Parathyroid adenoma (tissue), 2 donors: ENCODE data around the gene BAD.

Experiments
- H2AFZ ChIP-seq: fragments of 300-600 bp; sonication (generic); one replicate; pipeline ENCODE4 v1.7.0; 2017; ENCODE audit warnings: antibody characterized with exemption, mild to moderate bottlenecking
- H3K27ac ChIP-seq: fragments of 300-600 bp; sonication (generic); one replicate; pipeline ENCODE4 v1.7.0; 2017
- H3K27me3 ChIP-seq: fragments of 300-600 bp; sonication (generic); one replicate; pipeline ENCODE4 v1.7.0; 2017; ENCODE audit warnings: low read length; ENCODE audit not compliant: control insufficient read depth, insufficient read depth
- H3K36me3 ChIP-seq: fragments of 300-600 bp; sonication (generic); one replicate; pipeline ENCODE4 v1.7.0; 2017; ENCODE audit warnings: low read length; ENCODE audit not compliant: control insufficient read depth, insufficient read depth
- H3K4me1 ChIP-seq: fragments of 300-600 bp; sonication (generic); one replicate; pipeline ENCODE4 v1.7.0; 2017; ENCODE audit warnings: control low read depth
- H3K4me2 ChIP-seq: fragments of 300-600 bp; sonication (generic); one replicate; pipeline ENCODE4 v1.7.0; 2017; ENCODE audit warnings: low read length
- H3K4me3 ChIP-seq: fragments of 300-600 bp; sonication (generic); one replicate; pipeline ENCODE4 v1.7.0; 2017; ENCODE audit warnings: low read depth, low read length
- H3K79me2 ChIP-seq: fragments of 300-600 bp; sonication (generic); one replicate; pipeline ENCODE4 v1.7.0; 2017; ENCODE audit warnings: control low read depth
- H3K9ac ChIP-seq: fragments of 300-600 bp; sonication (generic); one replicate; pipeline ENCODE4 v1.7.0; 2017; ENCODE audit warnings: mild to moderate bottlenecking
- H3K9me3 ChIP-seq: fragments of 300-600 bp; sonication (generic); one replicate; pipeline ENCODE4 v1.7.0; 2017; ENCODE audit warnings: low read length; ENCODE audit not compliant: control insufficient read depth
- TF ChIP-seq, protein P1 (sequence below): fragments of 300-600 bp; sonication (generic); IDR thresholded peaks from one replicate; pipeline ENCODE4 v1.7.0; 2017; ENCODE audit warnings: antibody characterized with exemption, mild to moderate bottlenecking
- donor health status: primary hyperparathyroidism.

The BAD gene

DNA sequence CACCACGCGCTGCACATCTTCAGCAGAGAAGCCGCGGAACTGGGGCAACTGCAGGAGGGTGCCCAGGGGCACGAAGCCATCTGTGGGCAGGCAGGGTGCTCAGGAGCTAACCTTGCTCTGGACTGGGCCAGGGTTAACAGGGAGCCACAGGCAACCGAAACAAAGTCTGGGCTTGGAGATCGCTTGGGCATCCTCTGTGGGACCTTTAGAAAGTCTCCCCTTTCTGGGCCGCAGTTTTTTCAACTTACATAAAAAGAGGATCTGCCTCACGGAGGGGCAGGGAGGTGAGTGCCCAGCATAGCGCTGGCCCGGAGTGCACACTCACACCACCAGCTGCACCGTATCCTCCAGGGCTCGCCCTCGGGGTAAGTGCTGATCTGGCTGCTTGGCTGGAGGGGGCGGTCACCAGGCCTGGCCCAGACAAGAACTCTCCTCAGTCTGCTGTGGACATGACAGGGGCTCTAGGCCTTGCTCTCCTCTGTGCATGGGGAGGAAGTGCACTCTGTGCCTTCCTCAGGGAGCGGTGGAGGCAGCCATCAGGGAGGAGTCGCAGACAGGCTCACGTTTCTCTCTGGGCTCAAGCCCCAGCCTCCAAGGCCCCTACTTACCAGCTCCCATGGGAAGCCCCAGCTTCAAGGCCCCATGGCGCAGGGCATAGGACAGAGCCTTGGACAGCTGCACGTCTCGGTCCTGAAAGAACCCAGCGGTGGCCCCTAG, 59.4 kb downstream of the BAD start:
- Histone ChIP-seq H3K9me3 (no peaks in the 10 kb centered on the region), H2AFZ (peak overlapping the region; percentile 84), H3K36me3 (no peaks in the 10 kb centered on the region), H3K4me2 (peak overlapping the region; percentile 94), H3K79me2 (no peaks in the 10 kb centered on the region), H3K9ac (no peak overlapping the region), H3K27me3 (no peaks in the 10 kb centered on the region), H3K4me1 (peaks cover 7% of the 10 kb centered on the region), H3K27ac (no peak overlapping the region), H3K4me3 (peak overlapping the region; percentile 85)
- TF ChIP-seq, protein P1, sequence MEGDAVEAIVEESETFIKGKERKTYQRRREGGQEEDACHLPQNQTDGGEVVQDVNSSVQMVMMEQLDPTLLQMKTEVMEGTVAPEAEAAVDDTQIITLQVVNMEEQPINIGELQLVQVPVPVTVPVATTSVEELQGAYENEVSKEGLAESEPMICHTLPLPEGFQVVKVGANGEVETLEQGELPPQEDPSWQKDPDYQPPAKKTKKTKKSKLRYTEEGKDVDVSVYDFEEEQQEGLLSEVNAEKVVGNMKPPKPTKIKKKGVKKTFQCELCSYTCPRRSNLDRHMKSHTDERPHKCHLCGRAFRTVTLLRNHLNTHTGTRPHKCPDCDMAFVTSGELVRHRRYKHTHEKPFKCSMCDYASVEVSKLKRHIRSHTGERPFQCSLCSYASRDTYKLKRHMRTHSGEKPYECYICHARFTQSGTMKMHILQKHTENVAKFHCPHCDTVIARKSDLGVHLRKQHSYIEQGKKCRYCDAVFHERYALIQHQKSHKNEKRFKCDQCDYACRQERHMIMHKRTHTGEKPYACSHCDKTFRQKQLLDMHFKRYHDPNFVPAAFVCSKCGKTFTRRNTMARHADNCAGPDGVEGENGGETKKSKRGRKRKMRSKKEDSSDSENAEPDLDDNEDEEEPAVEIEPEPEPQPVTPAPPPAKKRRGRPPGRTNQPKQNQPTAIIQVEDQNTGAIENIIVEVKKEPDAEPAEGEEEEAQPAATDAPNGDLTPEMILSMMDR = no peak

DNA sequence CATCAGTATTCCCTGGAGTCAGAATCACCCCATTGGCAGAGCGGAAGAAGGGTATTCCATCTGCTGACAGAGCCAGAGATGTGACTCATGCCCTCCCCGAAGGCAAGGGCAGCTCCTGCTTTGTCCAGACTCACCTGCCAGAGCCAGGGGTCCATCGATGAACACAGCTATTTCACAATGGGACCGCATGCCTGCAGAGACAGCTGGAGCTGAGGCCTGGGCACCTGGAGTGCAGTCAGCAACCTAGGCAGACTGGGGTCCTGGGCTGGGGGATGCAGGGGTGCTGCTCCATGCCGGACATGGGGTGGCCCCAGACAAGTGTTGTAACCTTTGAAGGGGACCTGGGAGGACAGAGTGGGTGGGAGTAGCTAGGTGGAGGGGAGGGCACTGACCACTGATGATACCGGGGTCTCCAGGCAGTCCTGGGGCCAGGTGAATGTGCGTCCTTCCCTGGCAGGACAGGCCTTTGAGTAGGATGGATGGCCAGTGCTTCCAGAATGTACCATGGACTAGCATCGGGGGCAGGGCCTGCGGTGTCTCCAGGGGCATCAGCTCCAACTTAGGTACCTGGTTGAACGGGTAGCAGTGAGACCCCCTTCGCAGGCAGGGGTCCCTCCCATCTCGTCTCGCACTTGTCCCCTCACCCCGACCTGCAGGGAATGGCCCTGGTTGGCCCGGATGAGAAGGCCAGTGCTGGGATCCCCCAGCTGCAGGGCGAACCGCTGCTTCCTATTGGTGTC, 60.1 kb downstream of the BAD start:
- TF ChIP-seq, protein P1 = no peak
- Histone ChIP-seq H3K4me2 (no peak overlapping the region), H3K36me3 (no peaks in the 10 kb centered on the region), H3K4me1 (peaks cover 7% of the 10 kb centered on the region), H3K9ac (no peak overlapping the region), H3K27me3 (no peaks in the 10 kb centered on the region), H2AFZ (no peak overlapping the region), H3K4me3 (no peak overlapping the region), H3K9me3 (no peaks in the 10 kb centered on the region), H3K79me2 (no peaks in the 10 kb centered on the region), H3K27ac (no peak overlapping the region)

DNA sequence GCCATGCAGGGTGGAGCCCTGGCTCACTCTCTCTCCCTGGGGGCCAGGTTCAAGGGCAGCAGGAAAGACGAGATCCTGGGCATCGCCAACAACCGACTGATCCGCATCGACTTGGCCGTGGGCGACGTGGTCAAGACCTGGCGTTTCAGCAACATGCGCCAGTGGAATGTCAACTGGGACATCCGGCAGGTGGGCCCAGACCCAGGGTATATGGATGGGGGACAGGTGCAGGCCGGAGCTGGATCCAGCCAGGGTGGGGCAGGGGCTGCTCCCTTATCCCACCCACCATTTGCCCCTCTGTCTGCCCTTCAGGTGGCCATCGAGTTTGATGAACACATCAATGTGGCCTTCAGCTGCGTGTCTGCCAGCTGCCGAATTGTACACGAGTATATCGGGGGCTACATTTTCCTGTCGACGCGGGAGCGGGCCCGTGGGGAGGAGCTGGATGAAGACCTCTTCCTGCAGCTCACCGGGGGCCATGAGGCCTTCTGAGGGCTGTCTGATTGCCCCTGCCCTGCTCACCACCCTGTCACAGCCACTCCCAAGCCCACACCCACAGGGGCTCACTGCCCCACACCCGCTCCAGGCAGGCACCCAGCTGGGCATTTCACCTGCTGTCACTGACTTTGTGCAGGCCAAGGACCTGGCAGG, 61.3 kb downstream of the BAD start:
- H2AFZ ChIP-seq = no peak overlapping the region
- no peak overlapping the region for H3K27ac ChIP-seq
- H3K9me3 ChIP-seq = no peaks in the 10 kb centered on the region
- H3K79me2 ChIP-seq = no peaks in the 10 kb centered on the region
- peaks cover 7% of the 10 kb centered on the region for H3K4me1 ChIP-seq
- no peaks in the 10 kb centered on the region for H3K27me3 ChIP-seq
- H3K9ac ChIP-seq = no peak overlapping the region
- H3K4me2 ChIP-seq = no peak overlapping the region
- H3K4me3 ChIP-seq = no peak overlapping the region
- no peaks in the 10 kb centered on the region for H3K36me3 ChIP-seq
- TF ChIP-seq, protein P1 = no peak

DNA sequence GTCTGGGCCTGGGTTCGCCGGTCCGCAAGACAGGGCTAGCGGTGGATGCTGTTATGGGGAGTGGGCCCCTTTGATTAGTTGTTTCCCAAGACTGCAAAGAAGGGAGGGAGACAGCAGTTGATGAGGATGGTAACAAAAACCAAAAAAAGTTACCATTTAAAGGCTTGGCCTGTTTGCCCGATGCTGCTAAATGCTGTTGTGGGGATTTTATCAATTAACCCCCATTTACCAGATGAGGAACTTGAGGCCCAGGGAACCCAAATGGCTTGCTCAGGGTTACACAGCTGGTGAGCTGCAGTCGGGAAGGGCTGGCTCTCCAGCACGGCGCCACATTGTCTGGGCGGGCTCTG, 61.8 kb downstream of the BAD start:
- Histone ChIP-seq H3K36me3 (no peaks in the 10 kb centered on the region), H3K9ac (no peak overlapping the region), H3K4me1 (peaks cover 7% of the 10 kb centered on the region), H3K4me2 (no peak overlapping the region), H3K4me3 (no peak overlapping the region), H3K27me3 (no peaks in the 10 kb centered on the region), H3K9me3 (no peaks in the 10 kb centered on the region), H2AFZ (no peak overlapping the region), H3K79me2 (no peaks in the 10 kb centered on the region), H3K27ac (no peak overlapping the region)
- TF ChIP-seq, protein P1 = no peak
